ENCODE data around the gene CNNM4.

DNA sequence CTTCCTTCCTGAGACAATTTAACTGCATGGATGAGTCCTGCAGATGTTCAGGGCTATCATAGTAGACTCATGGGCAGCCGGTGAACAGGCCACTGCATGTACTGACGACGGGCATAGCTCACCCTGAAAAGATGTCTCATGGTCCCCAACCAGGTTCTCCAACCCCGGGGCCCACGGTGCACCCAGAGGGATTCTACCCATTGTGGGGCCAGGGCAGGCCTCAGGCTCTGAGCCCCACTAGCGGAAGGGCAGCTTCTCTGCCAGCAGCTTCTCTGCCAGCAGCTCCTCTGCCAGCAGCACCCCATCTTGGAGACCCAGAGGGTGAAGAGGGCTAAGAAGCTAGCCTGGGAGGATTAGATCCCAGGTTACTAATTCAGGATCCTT is 3.2 kb upstream of the CNNM4 start:
- TF ChIP-seq POLR2A (IDR thresholded peaks at IDR 0.05) = no peak
- TF ChIP-seq, protein P1, sequence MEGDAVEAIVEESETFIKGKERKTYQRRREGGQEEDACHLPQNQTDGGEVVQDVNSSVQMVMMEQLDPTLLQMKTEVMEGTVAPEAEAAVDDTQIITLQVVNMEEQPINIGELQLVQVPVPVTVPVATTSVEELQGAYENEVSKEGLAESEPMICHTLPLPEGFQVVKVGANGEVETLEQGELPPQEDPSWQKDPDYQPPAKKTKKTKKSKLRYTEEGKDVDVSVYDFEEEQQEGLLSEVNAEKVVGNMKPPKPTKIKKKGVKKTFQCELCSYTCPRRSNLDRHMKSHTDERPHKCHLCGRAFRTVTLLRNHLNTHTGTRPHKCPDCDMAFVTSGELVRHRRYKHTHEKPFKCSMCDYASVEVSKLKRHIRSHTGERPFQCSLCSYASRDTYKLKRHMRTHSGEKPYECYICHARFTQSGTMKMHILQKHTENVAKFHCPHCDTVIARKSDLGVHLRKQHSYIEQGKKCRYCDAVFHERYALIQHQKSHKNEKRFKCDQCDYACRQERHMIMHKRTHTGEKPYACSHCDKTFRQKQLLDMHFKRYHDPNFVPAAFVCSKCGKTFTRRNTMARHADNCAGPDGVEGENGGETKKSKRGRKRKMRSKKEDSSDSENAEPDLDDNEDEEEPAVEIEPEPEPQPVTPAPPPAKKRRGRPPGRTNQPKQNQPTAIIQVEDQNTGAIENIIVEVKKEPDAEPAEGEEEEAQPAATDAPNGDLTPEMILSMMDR (IDR thresholded peaks at IDR 0.05) = no peak
- TF ChIP-seq POLR2AphosphoS5 (IDR thresholded peaks at IDR 0.05) = no peak
- no peak for TF ChIP-seq EP300 (IDR thresholded peaks at IDR 0.05; ENCODE audit: low read depth)
